Ovary (tissue), 9 donors: ENCODE results near the gene ALG8. TPM values are rescaled to one million over a fixed set of nuclear protein-coding genes. Genes with fewer than 3 reads are reported as not detected.
"Not testable (repeated sequence)": the region's sequence is repeated elsewhere in the genome, so short reads cannot be mapped to it uniquely, and the experiment has no call there.

Experiments
- DNase-seq, 5 donors: peaks; one replicate each; pipeline ENCODE4 v3.0.0-alpha.2; 2019 to 2020
- H3K27ac ChIP-seq, 2 donors: fragments of 200-600 bp; one replicate each; pipeline versions ENCODE4 v1.5.1 to v1.8.0; 2019 to 2022
- H3K27me3 ChIP-seq: fragments of 200-600 bp; one replicate; pipeline ENCODE4 v1.8.0; 2022
- H3K36me3 ChIP-seq: fragments of 200-600 bp; sonication (generic); one replicate; pipeline ENCODE4 v1.5.1; 2019
- H3K4me1 ChIP-seq: one replicate; pipeline ENCODE4 v1.8.1; 2013; ENCODE audit warnings: mild to moderate bottlenecking, moderate library complexity; ENCODE audit not compliant: insufficient read depth
- H3K4me3 ChIP-seq: fragments of 200-600 bp; sonication (generic); one replicate; pipeline ENCODE4 v1.5.1; 2017
- H3K9me3 ChIP-seq, 2 donors: fragments of 200-600 bp in 1 of 2; sonication (generic) in 1 of 2; one replicate each; pipeline versions ENCODE4 v1.5.1 to v1.8.1; 2013 to 2019; ENCODE audit warnings: mild to moderate bottlenecking in 1 of 2, moderate library complexity in 1 of 2
- CTCF ChIP-seq, 3 donors: fragments of 450-650 bp in 2 of 3; fragments of 200-600 bp in 1 of 3; IDR thresholded peaks; one replicate each; pipeline versions ENCODE4 v1.5.1 to v1.8.0; 2016 to 2022; ENCODE audit warnings: antibody characterized with exemption in 3 of 3, mild to moderate bottlenecking in 1 of 3
- EP300 ChIP-seq: sonication (generic); formaldehyde crosslinking; IDR thresholded peaks from one replicate; pipeline ENCODE4 v1.6.1; 2017; ENCODE audit warnings: antibody characterized with exemption
- POLR2A ChIP-seq: fragments of 450-650 bp; IDR thresholded peaks from one replicate; pipeline ENCODE4 v1.6.1; 2017; ENCODE audit warnings: antibody characterized with exemption, mild to moderate bottlenecking, moderate library complexity
- WGBS, 3 donors: extraction: QIAGEN DNeasy Blood & Tissue Kit in 1 of 3; methylation state at CpG; one replicate each; pipeline versions ENCODE4 v1.1.5 to v1.1.7; 2013 to 2017; 5-methylcytosine and 5-hydroxymethylcytosine counted together
- intact Hi-C, 4 donors: fragments of 100-400 bp; cut with DNase I; formaldehyde crosslinking; loops; one replicate each; pipeline versions ENCODE4 v1.11.0 to v1.15.1; 2022 to 2023
- polyA plus RNA-seq, 2 donors: library from polyadenylated mRNA; stranded (reverse); fragments of 200-250 nt in 1 of 2; fragments of 350-450 nt in 1 of 2; fragmentation: Illumina TruSeq in 1 of 2; extraction: RNeasy Lipid Tissue Mini Kit (QIAGEN cat#74804) in 1 of 2; gene quantifications; one replicate each; pipeline ENCODE4 v1.2.3, GENCODE V29; 2013 to 2014
- total RNA-seq, 7 donors: library from RNA; depleted of rRNA in 2 of 7; stranded (reverse); fragments of >200 nt in 2 of 7; fragmentation: NEBNext Ultra II Directional in 3 of 7; extraction: Animal tissue kit (Norgen Biotek cat#: 25700) in 3 of 7; gene quantifications; one replicate each; pipeline versions ENCODE4 v1.1.0 to v1.2.4, GENCODE V29; 2016 to 2023
- donor health status: DM: no; HTN: no; CAD: no; lungs with moderate emphysema.
- donor health status: DM: no; HTN: no; CAD: no.
- donor health status: Bipolar disorder and iron deficiency.
- donor health status: DM: yes; HTN: yes; CAD: no.
- donor health status: DM: no; HTN: no; CAD: no.
- donor health status: DM: yes; HTN: yes; CAD: no.

ALG8 gene
- total and polyA plus RNA-seq, 9 donors: 20.1 to 57.8 (median 28.5) TPM

GRCh38 chr11:78176605-78177141 is 37.2 kb upstream of the ALG8 start:
- Histone ChIP-seq H3K27ac (no peak overlapping the region), H3K4me3 (no peak overlapping the region), H3K36me3 (no peaks in the 10 kb centered on the region), H3K4me1 (no peaks in the 10 kb centered on the region), H3K9me3 (no peaks in the 10 kb centered on the region), H3K27me3 (no peaks in the 10 kb centered on the region)
- TF ChIP-seq CTCF (IDR thresholded peaks at IDR 0.05): no peak
- no peak for TF ChIP-seq EP300
- TF ChIP-seq POLR2A: no peak
- intact Hi-C loops: no loop called here
- 81 to 83% (median 83%) methylated on average over 10 of the region's 10 CpGs for WGBS, 3 donors
- peak in 1 of 5 donors; percentile 9 for DNase-seq

- intact Hi-C loops, H3K36me3 ChIP-seq, H3K27me3 ChIP-seq, H3K27ac ChIP-seq, H3K4me3 ChIP-seq, H3K4me1 ChIP-seq, DNase-seq, H3K9me3 ChIP-seq: not testable (repeated sequence)
- 95 to 96% (median 96%) methylated on average over 3 of the region's 3 CpGs for WGBS, 3 donors
Observed at GRCh38 chr11:78175862-78176261, 36.4 kb upstream of the ALG8 start.

GRCh38 chr11:78171951-78172350 is 32.5 kb upstream of the ALG8 start:
- Histone ChIP-seq H3K27ac (no peak overlapping the region), H3K36me3 (no peaks in the 10 kb centered on the region), H3K27me3 (no peaks in the 10 kb centered on the region), H3K9me3 (no peaks in the 10 kb centered on the region), H3K4me1 (peaks cover 24% of the 10 kb centered on the region), H3K4me3 (no peak overlapping the region)
- peak in 3 of 5 donors; percentile 10 to 22 (median 21) for DNase-seq
- TF ChIP-seq CTCF (IDR thresholded peaks at IDR 0.05) (no peak), POLR2A (no peak), EP300 (no peak)
- intact Hi-C loops: no loop called here
- 91 to 93% (median 92%) methylated on average over 6 of the region's 6 CpGs for WGBS, 3 donors

GRCh38 chr11:78170874-78171549 is 31.6 kb upstream of the ALG8 start:
- Histone ChIP-seq H3K4me3 (no peak overlapping the region), H3K36me3 (no peaks in the 10 kb centered on the region), H3K9me3 (no peaks in the 10 kb centered on the region), H3K27ac (peak overlapping the region in 1 of 2 donors; percentile 75), H3K27me3 (no peaks in the 10 kb centered on the region), H3K4me1 (peaks cover 32% of the 10 kb centered on the region)
- WGBS, 3 donors: 73 to 76% (median 74%) methylated on average over 7 of the region's 7 CpGs
- TF ChIP-seq POLR2A: no peak
- TF ChIP-seq EP300: no peak
- no peak for DNase-seq
- intact Hi-C loops: no loop called here

- 90 to 96% (median 92%) methylated on average over 11 of the region's 11 CpGs for whole genome bisulfite sequencing, 3 donors
- DNase-seq: peak in 1 of 5 donors; percentile 26
- H3K27me3 ChIP-seq: no peaks in the 10 kb centered on the region
- peak overlapping the region in 1 of 2 donors; percentile 75 for H3K27ac ChIP-seq
- intact Hi-C loops: no loop called here
- H3K9me3 ChIP-seq: no peaks in the 10 kb centered on the region
- no peak overlapping the region for H3K4me3 ChIP-seq
- no peaks in the 10 kb centered on the region for H3K36me3 ChIP-seq
- no peak for TF ChIP-seq POLR2A
- TF ChIP-seq CTCF (IDR thresholded peaks at IDR 0.05): no peak
- TF ChIP-seq EP300: no peak
- H3K4me1 ChIP-seq: peaks cover 32% of the 10 kb centered on the region
Observed at GRCh38 chr11:78170413-78170812, 31.0 kb upstream of the ALG8 start.
